ENCODE data around the gene ORAI3. TPM values are rescaled to one million over a fixed set of nuclear protein-coding genes. Genes with fewer than 3 reads are reported as not detected.
A peak's percentile ranks its signal among the peaks of the same experiment; 100 is the strongest.

ORAI3 gene
- total RNA-seq, 4 donors from 2014 or later = 25.7 to 41.0 (median 32.7) TPM

DNA sequence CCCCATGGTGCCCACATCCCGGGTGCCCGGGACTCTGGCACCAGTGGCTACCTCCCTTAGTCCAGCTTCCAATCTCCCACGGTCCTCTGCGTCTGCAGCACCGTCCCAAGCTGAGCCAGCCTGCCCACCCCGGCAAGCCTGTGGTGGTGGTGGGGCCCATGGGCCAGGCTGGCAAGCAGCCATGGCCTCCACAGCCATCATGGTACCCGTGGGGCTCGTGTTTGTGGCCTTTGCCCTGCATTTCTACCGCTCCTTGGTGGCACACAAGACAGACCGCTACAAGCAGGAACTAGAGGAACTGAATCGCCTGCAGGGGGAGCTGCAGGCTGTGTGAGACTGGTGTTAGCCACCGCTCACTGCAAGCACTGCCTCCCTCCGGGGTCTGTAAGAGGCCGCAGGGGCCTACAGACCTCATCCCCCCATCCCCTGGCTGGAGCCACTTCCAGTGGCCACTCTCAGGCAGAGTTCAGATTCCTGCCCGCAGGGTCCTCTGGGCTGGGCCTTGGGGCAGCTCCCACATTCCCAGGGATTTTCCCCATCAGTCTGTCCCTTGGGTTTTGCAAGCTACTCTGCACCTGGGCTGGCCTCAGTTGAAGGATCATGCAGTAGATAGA, 4.8 kb downstream of the ORAI3 start:
- Histone ChIP-seq H3K27me3 (no peaks in the 10 kb centered on the region), H3K27ac (no peak overlapping the region), H3K4me1 (peaks cover 55% of the 10 kb centered on the region), H3K36me3 (no peaks in the 10 kb centered on the region), H3K9me3 (no peaks in the 10 kb centered on the region), H3K4me3 (no peak overlapping the region)
- TF ChIP-seq, protein P1, sequence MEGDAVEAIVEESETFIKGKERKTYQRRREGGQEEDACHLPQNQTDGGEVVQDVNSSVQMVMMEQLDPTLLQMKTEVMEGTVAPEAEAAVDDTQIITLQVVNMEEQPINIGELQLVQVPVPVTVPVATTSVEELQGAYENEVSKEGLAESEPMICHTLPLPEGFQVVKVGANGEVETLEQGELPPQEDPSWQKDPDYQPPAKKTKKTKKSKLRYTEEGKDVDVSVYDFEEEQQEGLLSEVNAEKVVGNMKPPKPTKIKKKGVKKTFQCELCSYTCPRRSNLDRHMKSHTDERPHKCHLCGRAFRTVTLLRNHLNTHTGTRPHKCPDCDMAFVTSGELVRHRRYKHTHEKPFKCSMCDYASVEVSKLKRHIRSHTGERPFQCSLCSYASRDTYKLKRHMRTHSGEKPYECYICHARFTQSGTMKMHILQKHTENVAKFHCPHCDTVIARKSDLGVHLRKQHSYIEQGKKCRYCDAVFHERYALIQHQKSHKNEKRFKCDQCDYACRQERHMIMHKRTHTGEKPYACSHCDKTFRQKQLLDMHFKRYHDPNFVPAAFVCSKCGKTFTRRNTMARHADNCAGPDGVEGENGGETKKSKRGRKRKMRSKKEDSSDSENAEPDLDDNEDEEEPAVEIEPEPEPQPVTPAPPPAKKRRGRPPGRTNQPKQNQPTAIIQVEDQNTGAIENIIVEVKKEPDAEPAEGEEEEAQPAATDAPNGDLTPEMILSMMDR (IDR thresholded peaks at IDR 0.05) = peak; percentile 50 to 64
- no peak for TF ChIP-seq POLR2AphosphoS5 (IDR thresholded peaks at IDR 0.05)
- TF ChIP-seq POLR2A (IDR thresholded peaks at IDR 0.05) = no peak
- WGBS = 49% methylated on average over 10 of the region's 15 CpGs
- peak in 1 of 2 donors; percentile 76 for DNase-seq (ENCODE audit: low spot score in 2 of 2)

DNA sequence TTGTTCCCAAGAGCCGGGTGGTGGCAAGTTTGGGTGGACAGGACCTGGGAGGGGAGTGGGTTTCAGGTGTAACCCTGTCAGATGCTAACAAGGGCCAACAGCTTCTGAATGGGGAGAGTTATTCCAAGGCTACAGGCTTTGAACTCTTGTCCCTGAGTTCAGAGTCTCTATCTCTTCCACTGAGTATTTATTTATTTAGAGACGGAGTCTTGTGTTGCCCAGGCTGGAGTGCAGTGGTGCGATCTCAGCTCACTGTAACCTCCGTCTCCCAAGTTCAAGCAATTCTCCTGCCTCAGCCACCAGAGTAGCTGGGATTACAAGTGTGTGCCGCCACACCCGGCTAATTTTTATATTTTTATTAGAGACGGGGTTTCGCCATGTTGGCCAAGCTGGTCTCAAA, 6.1 kb downstream of the ORAI3 start:
- Histone ChIP-seq H3K27me3 (no peaks in the 10 kb centered on the region), H3K27ac (no peak overlapping the region), H3K4me3 (no peak overlapping the region), H3K9me3 (no peaks in the 10 kb centered on the region), H3K4me1 (peaks cover 51% of the 10 kb centered on the region), H3K36me3 (peaks cover 7% of the 10 kb centered on the region)
- no peak for DNase-seq (ENCODE audit: low spot score in 2 of 2)
- TF ChIP-seq, protein P1 (IDR thresholded peaks at IDR 0.05) = no peak
- no peak for TF ChIP-seq POLR2A (IDR thresholded peaks at IDR 0.05)
- no peak for TF ChIP-seq EP300 (IDR thresholded peaks at IDR 0.05)
- TF ChIP-seq POLR2AphosphoS5 (IDR thresholded peaks at IDR 0.05) = no peak
- WGBS = 75% methylated on average over 8 of the region's 8 CpGs

DNA sequence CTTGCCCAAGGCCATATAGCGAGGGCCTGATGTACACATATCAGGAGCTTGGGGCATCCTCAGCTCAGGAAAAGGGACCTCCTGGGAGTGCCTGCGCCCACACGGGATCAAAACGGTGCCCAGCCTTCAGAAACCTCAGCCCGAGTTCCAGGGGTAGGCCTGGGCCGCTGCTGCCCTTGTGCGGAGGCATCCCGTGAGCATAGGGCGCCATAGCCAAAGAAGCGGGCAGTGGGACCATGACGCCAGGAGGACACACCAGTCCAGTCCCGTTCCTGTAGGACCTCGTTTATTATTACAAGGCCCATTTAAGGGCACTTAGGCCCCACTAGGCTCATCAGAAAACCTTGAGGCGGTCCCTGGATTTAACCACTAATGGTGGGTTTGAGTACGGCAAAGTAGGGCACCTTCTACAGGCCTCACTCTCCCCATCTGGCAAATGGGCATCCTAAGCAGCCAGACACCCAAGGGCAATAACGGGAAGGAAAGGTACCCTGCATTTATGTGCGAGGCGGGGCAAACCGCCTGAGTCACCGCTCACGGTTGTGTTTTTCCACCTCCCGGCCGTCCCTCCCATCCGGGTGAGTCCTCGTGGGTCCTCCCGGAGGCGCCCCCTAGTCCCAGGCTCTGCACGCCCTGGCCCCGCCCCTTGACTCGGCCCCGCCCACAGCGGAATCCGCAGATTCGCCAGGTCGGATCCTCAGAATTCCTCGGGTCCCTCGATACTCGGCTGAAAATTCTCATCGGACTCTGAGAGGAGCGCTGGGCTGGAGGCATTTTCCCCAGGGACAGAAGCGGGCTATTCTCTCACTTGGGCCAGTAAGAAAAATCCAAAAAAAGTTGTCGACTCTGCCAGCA, 8.0 kb downstream of the ORAI3 start:
- 67% methylated on average over 13 of the region's 42 CpGs for WGBS
- TF ChIP-seq POLR2A (IDR thresholded peaks at IDR 0.05) = no peak
- TF ChIP-seq, protein P1 (IDR thresholded peaks at IDR 0.05) = peak in 1 of 2 donors; percentile 10
- H3K4me1 ChIP-seq = peaks cover 33% of the 10 kb centered on the region
- peak overlapping the region; percentile 98 for H3K27ac ChIP-seq
- H3K27me3 ChIP-seq = no peaks in the 10 kb centered on the region
- H3K36me3 ChIP-seq = peaks cover 23% of the 10 kb centered on the region
- peak; percentile 93 to 95 for DNase-seq (ENCODE audit: low spot score in 2 of 2)
- no peaks in the 10 kb centered on the region for H3K9me3 ChIP-seq
- H3K4me3 ChIP-seq = peak overlapping the region; percentile 74

DNA sequence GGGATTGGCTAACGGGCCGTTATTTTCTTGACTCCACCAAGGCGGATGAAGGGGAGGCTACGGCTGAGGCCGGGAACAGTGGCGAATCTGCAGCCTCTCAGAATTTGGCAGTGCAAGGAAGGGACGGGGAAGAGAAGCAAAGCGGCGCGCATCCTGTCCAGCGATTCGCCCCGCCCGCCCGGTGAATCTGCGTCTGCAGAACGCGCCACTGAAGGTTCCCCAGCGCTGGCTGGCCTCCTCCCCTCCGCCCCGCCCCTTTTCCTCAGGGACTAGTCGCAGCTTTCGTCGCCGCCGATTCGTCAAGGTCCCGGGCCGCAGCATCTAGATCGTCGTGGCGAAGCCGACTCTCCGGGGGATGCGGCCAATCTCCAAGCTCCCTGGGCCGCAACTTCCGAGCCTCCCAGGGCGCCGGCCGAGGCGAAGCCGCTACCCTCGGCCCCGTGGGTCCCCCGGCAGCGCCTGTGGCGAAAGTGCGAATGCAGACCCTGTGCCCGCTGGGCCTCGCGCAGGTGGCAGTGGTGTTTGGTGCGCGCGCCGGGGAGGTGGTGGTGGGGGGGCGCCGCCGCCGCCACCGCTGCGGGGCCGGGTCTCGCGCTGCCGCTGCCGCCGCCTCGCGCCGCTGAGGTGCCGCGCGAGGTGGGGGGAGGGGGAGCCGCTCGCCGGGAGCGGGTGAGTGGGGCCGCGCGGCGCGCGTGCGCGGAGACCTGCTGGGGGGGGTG, 8.7 kb downstream of the ORAI3 start, which contains the start of gene SETD1A:
TSS of gene SETD1A (plus strand) at position 299 of the 719 bp plus-strand sequence. CDS start 978 bp downstream, outside the sequence.
- under 1% methylated on average over 27 of the region's 85 CpGs for WGBS
- Histone ChIP-seq H3K4me3 (peak within 1 kb of the TSS; percentile 74), H3K27me3 (no peaks in the 10 kb centered on the region), H3K27ac (peak within 1 kb of the TSS; percentile 98), H3K4me1 (peaks cover 32% of the 10 kb centered on the region), H3K9me3 (no peaks in the 10 kb centered on the region), H3K36me3 (peaks cover 31% of the 10 kb centered on the region)
- DNase-seq (ENCODE audit: low spot score in 2 of 2) = peak; percentile 99 to 100
- TF ChIP-seq EP300 (IDR thresholded peaks at IDR 0.05) = no peak
- peak in 1 of 2 donors; percentile 64 for TF ChIP-seq POLR2A (IDR thresholded peaks at IDR 0.05)
- TF ChIP-seq, protein P1 (IDR thresholded peaks at IDR 0.05) = no peak
- TF ChIP-seq POLR2AphosphoS5 (IDR thresholded peaks at IDR 0.05) = peak in 2 of 3 donors; percentile 78 to 84
